ENCODE results near the gene ITGAL.
"Not testable (repeated sequence)": the region's sequence is repeated elsewhere in the genome, so short reads cannot be mapped to it uniquely, and the experiment has no call there.

ITGAL gene

GRCh38 chr16:30457743-30458560, 14.6 kb upstream of the ITGAL start:
- DNase-seq, result no peak

- peak; percentile 41 for DNase-seq
These were observed 13.8 kb upstream of the ITGAL start for GRCh38 chr16:30458561-30459394.

- DNase-seq, result no peak
These were observed 13.1 kb upstream of the ITGAL start for GRCh38 chr16:30459456-30459855.

GRCh38 chr16:30461426-30461825, 11.1 kb upstream of the ITGAL start:
- not testable (repeated sequence) for DNase-seq

GRCh38 chr16:30464078-30464477, 8.5 kb upstream of the ITGAL start:
- no peak for DNase-seq

- DNase-seq, result no peak
These were observed 2.4 kb upstream of the ITGAL start for GRCh38 chr16:30470170-30470512.

GRCh38 chr16:30470632-30470995, 1.9 kb upstream of the ITGAL start:
- DNase-seq, result no peak

- DNase-seq, result peak; percentile 52
These were observed 910 bp downstream of the ITGAL start for GRCh38 chr16:30473231-30474073.

- DNase-seq, result no peak
These were observed 1.5 kb downstream of the ITGAL start for GRCh38 chr16:30474074-30474452.

GRCh38 chr16:30474684-30475083, 2.1 kb downstream of the ITGAL start:
- DNase-seq, result no peak

GRCh38 chr16:30476991-30477390, 4.4 kb downstream of the ITGAL start:
- no peak for DNase-seq

- not testable (repeated sequence) for DNase-seq
These were observed 5.2 kb downstream of the ITGAL start for GRCh38 chr16:30477773-30478172.

- DNase-seq, result no peak
These were observed 6.4 kb downstream of the ITGAL start for GRCh38 chr16:30478766-30479478.

- no peak for DNase-seq
These were observed 8.8 kb downstream of the ITGAL start for GRCh38 chr16:30481381-30481780.

- no peak for DNase-seq
These were observed 9.8 kb downstream of the ITGAL start for GRCh38 chr16:30482366-30482765.

- DNase-seq, result no peak
These were observed 12.3 kb downstream of the ITGAL start for GRCh38 chr16:30484887-30485286.

- DNase-seq, result no peak
These were observed 13.4 kb downstream of the ITGAL start for GRCh38 chr16:30485818-30486436.

- no peak for DNase-seq
These were observed 16.4 kb downstream of the ITGAL start for GRCh38 chr16:30488764-30489605.

GRCh38 chr16:30490210-30490609, 17.7 kb downstream of the ITGAL start:
- DNase-seq, result no peak

- no peak for DNase-seq
These were observed 18.7 kb downstream of the ITGAL start for GRCh38 chr16:30491229-30491628.

- DNase-seq, result no peak
These were observed 19.3 kb downstream of the ITGAL start for GRCh38 chr16:30491744-30492308.

Measured in activated gamma-delta T cell (primary cell).